ENCODE measurements around the gene PRPSAP2. TPM values are rescaled to one million over a fixed set of nuclear protein-coding genes. Genes with fewer than 3 reads are reported as not detected.

The PRPSAP2 gene
- total RNA-seq, 1 donor from 2014 or later = 28.0 TPM

DNA sequence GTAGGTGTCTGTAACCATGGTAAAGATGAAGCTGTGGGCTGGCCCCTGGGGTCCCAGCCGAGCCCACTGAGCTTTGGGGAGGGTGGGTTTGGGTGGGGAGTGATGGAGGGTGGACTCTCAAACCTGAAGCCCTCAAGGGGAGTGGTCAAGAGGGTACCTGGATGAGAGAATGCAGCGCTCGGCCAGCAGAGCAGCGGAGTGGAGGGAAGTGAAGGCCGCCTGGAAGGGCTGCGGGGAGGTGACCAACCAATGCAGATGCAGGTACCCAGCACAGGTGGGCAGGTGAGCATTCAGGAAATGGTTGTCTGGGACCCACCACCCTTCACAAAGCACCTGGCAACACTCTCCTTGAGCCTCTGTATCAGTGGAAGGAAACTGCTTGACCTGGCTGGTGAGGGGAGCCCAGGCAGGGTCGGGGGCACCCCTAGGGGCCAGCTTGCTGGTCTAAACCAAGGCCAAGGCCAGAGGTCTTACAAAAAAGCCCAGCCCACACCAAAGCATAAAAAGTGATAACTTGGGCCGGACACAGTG lies 90.6 kb downstream of the PRPSAP2 start:
- H3K4me1 ChIP-seq = no peaks in the 10 kb centered on the region
- DNase-seq (ENCODE audit: extremely low spot score in 2 of 2) = no peak
- intact Hi-C loops (cut with DNase I) = no loop called here
- H3K4me3 ChIP-seq = no peak overlapping the region
- no peaks in the 10 kb centered on the region for H3K27me3 ChIP-seq
- H3K9me3 ChIP-seq = no peaks in the 10 kb centered on the region
- TF ChIP-seq, protein P1, sequence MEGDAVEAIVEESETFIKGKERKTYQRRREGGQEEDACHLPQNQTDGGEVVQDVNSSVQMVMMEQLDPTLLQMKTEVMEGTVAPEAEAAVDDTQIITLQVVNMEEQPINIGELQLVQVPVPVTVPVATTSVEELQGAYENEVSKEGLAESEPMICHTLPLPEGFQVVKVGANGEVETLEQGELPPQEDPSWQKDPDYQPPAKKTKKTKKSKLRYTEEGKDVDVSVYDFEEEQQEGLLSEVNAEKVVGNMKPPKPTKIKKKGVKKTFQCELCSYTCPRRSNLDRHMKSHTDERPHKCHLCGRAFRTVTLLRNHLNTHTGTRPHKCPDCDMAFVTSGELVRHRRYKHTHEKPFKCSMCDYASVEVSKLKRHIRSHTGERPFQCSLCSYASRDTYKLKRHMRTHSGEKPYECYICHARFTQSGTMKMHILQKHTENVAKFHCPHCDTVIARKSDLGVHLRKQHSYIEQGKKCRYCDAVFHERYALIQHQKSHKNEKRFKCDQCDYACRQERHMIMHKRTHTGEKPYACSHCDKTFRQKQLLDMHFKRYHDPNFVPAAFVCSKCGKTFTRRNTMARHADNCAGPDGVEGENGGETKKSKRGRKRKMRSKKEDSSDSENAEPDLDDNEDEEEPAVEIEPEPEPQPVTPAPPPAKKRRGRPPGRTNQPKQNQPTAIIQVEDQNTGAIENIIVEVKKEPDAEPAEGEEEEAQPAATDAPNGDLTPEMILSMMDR (IDR thresholded peaks at IDR 0.05) = no peak
- TF ChIP-seq POLR2A (IDR thresholded peaks at IDR 0.05) (no peak), POLR2AphosphoS5 (IDR thresholded peaks at IDR 0.05; ENCODE audit: insufficient read depth in 1 of 2, low read depth in 1 of 2) (no peak)
- H3K36me3 ChIP-seq = no peaks in the 10 kb centered on the region
- no peak overlapping the region for H3K27ac ChIP-seq

DNA sequence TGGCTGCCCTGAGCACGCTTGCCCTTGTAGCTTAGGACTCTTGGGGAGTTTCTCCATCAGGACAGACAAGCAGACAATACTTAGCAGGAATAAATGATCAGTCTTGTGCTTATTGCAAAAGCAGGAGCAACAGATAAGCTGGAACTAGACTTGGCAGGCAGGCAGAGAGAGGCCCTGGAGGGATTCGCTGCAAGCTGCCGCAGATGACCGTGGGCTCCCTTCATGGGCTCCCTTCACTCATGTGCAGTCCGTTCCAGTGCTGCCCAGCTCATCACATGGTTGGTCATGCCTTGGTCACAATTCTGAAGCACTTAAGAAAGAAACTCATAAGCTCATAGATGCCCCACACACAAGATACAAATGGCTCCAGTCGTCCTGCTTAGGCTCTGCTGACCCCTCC lies 91.6 kb downstream of the PRPSAP2 start:
- H3K9me3 ChIP-seq = no peaks in the 10 kb centered on the region
- intact Hi-C loops (cut with DNase I) = no loop called here
- H3K27me3 ChIP-seq = no peaks in the 10 kb centered on the region
- no peak for TF ChIP-seq POLR2A (IDR thresholded peaks at IDR 0.05)
- TF ChIP-seq, protein P1 (IDR thresholded peaks at IDR 0.05) = no peak
- no peak for TF ChIP-seq POLR2AphosphoS5 (IDR thresholded peaks at IDR 0.05; ENCODE audit: insufficient read depth in 1 of 2, low read depth in 1 of 2)
- H3K4me3 ChIP-seq = no peak overlapping the region
- no peaks in the 10 kb centered on the region for H3K36me3 ChIP-seq
- H3K27ac ChIP-seq = no peak overlapping the region
- H3K4me1 ChIP-seq = no peaks in the 10 kb centered on the region
- DNase-seq (ENCODE audit: extremely low spot score in 2 of 2) = no peak

DNA sequence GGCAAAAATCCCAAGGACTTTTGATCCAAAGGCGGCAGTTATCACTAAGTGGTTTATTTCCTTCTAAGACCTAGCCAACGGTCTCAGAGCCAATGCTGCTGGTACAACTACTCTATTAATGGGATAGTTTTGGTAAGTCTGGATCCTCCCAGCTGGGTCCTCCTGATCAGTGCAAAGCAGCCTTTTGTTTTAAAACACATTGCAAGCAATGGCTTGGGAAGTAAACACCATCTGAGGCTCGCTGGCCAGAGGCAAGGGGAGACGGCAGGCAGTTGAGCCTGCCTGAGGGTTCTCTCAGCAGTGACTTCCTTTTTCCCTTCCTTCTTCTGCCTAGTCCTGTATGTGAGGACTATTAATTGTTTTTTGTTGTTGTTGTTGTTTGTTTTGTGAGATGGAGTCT lies 92.4 kb downstream of the PRPSAP2 start:
- Histone ChIP-seq H3K4me1 (no peaks in the 10 kb centered on the region), H3K4me3 (no peak overlapping the region), H3K27me3 (no peaks in the 10 kb centered on the region), H3K9me3 (no peaks in the 10 kb centered on the region), H3K27ac (no peak overlapping the region), H3K36me3 (no peaks in the 10 kb centered on the region)
- TF ChIP-seq POLR2A (IDR thresholded peaks at IDR 0.05) (no peak), POLR2AphosphoS5 (IDR thresholded peaks at IDR 0.05; ENCODE audit: insufficient read depth in 1 of 2, low read depth in 1 of 2) (no peak)
- TF ChIP-seq, protein P1 (IDR thresholded peaks at IDR 0.05) = no peak
- DNase-seq (ENCODE audit: extremely low spot score in 2 of 2) = no peak
- intact Hi-C loops (cut with DNase I) = no loop called here

DNA sequence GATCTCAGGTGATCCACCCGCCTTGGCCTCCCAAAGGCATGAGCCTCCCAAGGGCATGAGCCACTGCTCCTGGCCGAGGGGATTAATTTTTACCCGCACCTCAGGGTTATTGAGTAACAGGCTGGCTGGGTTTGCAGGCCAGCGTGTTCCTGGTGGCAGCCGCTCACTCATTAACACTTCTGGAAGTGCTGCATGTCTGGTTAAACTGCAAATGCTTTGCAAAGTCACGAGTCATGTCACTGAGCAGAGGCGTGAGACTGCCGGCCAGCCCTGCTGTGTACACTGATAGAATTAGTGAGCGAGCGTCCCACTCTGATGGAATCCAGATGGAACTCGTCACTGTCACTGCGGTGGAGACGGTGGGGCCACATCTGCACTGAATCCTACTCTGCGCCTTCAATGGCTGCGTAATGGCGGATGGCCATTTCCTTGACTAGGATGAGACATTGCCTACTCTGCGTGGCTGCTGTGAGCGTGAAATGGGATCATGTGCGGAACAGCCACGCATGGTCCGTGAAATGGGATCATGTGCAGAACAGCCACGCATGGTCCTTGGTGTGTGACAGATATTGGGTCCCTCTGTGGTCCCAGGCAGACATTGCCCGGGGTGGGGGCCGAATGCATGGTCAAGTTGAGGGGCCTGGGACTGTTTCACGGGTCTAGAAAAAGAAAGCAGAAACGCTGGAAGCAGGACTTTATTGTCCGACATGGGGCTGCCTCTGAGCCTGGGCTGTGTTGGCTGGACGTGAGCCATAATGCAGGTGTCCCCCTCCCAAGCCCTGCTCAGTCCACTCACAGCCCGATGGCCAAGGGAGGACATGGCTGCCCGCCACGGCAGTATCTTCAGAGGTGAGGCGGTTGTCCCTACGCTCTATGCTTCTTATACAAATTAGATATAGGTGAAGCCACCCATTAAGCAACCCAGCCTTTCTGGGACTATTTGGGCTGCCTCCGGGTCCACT lies 93.3 kb downstream of the PRPSAP2 start:
- intact Hi-C loops (cut with DNase I) = no loop called here
- no peak for TF ChIP-seq POLR2AphosphoS5 (IDR thresholded peaks at IDR 0.05; ENCODE audit: insufficient read depth in 1 of 2, low read depth in 1 of 2)
- TF ChIP-seq POLR2A (IDR thresholded peaks at IDR 0.05) = no peak
- TF ChIP-seq, protein P1 (IDR thresholded peaks at IDR 0.05) = no peak
- Histone ChIP-seq H3K4me1 (no peaks in the 10 kb centered on the region), H3K36me3 (no peaks in the 10 kb centered on the region), H3K4me3 (no peak overlapping the region), H3K27ac (no peak overlapping the region), H3K9me3 (no peaks in the 10 kb centered on the region), H3K27me3 (no peaks in the 10 kb centered on the region)
- no peak for DNase-seq (ENCODE audit: extremely low spot score in 2 of 2)

Data from vagina (tissue), 2 donors.